ENCODE measurements around the gene BARHL2. TPM values are rescaled to one million over a fixed set of nuclear protein-coding genes. Genes with fewer than 3 reads are reported as not detected.

The BARHL2 gene
- total and polyA plus RNA-seq, 4 donors: not detected

DNA sequence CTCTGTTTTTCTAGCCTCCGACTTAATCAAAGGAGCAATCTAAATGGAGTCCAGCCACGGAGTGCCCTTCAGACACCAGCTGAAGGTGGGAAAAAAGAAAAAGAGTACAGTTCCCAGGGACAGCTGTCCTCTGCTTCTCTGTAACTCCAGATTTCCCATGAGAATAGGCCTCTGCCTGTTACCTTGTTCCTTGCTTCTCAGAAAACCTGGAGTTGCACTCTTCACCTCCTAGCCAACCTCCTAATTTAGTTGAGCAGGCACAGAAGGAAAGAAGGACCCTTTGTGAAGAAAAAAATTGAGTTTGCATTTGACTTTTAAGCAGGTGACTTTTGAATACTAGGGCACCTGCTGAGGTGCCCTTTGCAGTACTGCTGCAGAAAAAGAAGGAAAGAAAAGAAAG lies 8.3 kb downstream of the BARHL2 start:
- H3K36me3 ChIP-seq (ENCODE audit: control insufficient read depth in 4 of 4, insufficient read depth in 4 of 4, low read length in 4 of 4): no peaks in the 10 kb centered on the region
- H3K9me3 ChIP-seq (ENCODE audit: control insufficient read depth in 4 of 4, insufficient read depth in 3 of 4, low read length in 3 of 4): peaks cover 0 to 8% (median 0%) of the 10 kb centered on the region in 4 donors
- H3K4me1 ChIP-seq (ENCODE audit: control insufficient read depth in 5 of 5, insufficient read depth in 5 of 5, low read length in 5 of 5): peaks cover 0 to 15% (median 3%) of the 10 kb centered on the region in 5 donors
- DNase-seq (no peak), ATAC-seq (ENCODE audit: insufficient read depth, low FRiP score) (no peak)
- H3K27me3 ChIP-seq (ENCODE audit: control insufficient read depth in 3 of 3, insufficient read depth in 3 of 3, low read length in 2 of 3): peaks cover 19 to 91% (median 87%) of the 10 kb centered on the region in 3 donors
- H3K27ac ChIP-seq (ENCODE audit: low read depth in 1 of 2, low read length in 1 of 2): no peak overlapping the region
- TF ChIP-seq, protein P1, sequence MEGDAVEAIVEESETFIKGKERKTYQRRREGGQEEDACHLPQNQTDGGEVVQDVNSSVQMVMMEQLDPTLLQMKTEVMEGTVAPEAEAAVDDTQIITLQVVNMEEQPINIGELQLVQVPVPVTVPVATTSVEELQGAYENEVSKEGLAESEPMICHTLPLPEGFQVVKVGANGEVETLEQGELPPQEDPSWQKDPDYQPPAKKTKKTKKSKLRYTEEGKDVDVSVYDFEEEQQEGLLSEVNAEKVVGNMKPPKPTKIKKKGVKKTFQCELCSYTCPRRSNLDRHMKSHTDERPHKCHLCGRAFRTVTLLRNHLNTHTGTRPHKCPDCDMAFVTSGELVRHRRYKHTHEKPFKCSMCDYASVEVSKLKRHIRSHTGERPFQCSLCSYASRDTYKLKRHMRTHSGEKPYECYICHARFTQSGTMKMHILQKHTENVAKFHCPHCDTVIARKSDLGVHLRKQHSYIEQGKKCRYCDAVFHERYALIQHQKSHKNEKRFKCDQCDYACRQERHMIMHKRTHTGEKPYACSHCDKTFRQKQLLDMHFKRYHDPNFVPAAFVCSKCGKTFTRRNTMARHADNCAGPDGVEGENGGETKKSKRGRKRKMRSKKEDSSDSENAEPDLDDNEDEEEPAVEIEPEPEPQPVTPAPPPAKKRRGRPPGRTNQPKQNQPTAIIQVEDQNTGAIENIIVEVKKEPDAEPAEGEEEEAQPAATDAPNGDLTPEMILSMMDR (IDR thresholded peaks at IDR 0.05; ENCODE audit: control extremely low read depth, extremely low read depth): no peak
- no peak overlapping the region for H3K9ac ChIP-seq (ENCODE audit: insufficient read depth in 1 of 2, low read length in 2 of 2)
- no peak overlapping the region for H3K4me3 ChIP-seq
- WGBS, 2 donors: 9 to 10% methylated on average over 2 of the region's 2 CpGs

DNA sequence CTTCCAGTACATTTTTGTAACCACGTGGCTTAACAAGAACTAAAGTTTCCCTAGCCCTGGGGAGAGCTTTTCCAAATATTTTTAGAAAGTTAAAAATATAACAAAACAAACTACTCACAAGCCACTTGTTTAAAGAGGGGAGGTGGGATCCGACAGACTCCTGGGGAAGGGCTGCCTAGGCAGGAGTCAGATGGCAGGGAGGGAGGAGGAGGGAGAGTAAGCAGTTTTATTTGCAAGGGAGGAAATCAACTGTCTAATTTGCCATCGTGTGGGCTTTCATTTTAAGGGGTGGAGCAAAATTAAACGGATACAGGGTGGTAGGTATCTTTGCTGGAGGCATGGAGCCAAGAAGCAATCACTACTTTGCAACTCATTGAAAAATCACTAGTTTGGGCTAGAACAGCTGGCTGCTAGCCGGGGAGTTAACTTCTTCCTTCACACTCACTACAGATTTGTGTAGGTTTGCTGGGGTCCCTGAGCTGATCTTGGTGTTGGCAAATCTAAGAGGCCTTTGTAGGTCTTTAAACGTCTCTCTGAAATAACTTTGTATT lies 8.8 kb downstream of the BARHL2 start:
- no peak overlapping the region for H3K4me3 ChIP-seq
- H3K9ac ChIP-seq (ENCODE audit: insufficient read depth in 1 of 2, low read length in 2 of 2): no peak overlapping the region
- peaks cover 19 to 90% (median 87%) of the 10 kb centered on the region in 3 donors for H3K27me3 ChIP-seq (ENCODE audit: control insufficient read depth in 3 of 3, insufficient read depth in 3 of 3, low read length in 2 of 3)
- TF ChIP-seq, protein P1 (IDR thresholded peaks at IDR 0.05; ENCODE audit: control extremely low read depth, extremely low read depth): no peak
- no peaks in the 10 kb centered on the region for H3K36me3 ChIP-seq (ENCODE audit: control insufficient read depth in 4 of 4, insufficient read depth in 4 of 4, low read length in 4 of 4)
- 5% methylated on average over 6 of the region's 6 CpGs for WGBS, 2 donors
- ATAC-seq (ENCODE audit: insufficient read depth, low FRiP score): no peak
- no peak for DNase-seq
- peaks cover 0 to 12% (median 3%) of the 10 kb centered on the region in 5 donors for H3K4me1 ChIP-seq (ENCODE audit: control insufficient read depth in 5 of 5, insufficient read depth in 5 of 5, low read length in 5 of 5)
- no peak overlapping the region for H3K27ac ChIP-seq (ENCODE audit: low read depth in 1 of 2, low read length in 1 of 2)
- H3K9me3 ChIP-seq (ENCODE audit: control insufficient read depth in 4 of 4, insufficient read depth in 3 of 4, low read length in 3 of 4): peaks cover 0 to 6% (median 0%) of the 10 kb centered on the region in 4 donors

DNA sequence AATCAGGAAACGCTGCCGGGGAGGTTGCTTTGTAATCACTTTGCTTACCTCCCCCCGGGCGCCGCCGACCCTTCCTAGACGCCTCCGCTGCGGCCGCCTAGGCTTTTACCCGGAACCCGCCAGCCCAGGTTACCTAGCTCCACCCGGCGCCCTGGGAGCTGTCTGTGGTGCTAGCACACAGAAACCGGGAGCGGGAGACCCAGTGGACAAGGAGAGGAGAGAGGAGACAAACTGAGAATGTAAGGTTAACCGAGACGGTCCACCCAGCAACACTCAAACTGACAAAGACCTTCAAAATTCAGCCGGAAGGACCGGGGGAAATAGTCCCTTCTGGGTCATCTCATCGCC lies 9.8 kb downstream of the BARHL2 start:
- ATAC-seq (ENCODE audit: insufficient read depth, low FRiP score) (peak; percentile 68), DNase-seq (peak; percentile 57 to 71 (median 69))
- Histone ChIP-seq H3K36me3 (ENCODE audit: control insufficient read depth in 4 of 4, insufficient read depth in 4 of 4, low read length in 4 of 4) (no peaks in the 10 kb centered on the region), H3K4me3 (no peak overlapping the region), H3K27me3 (ENCODE audit: control insufficient read depth in 3 of 3, insufficient read depth in 3 of 3, low read length in 2 of 3) (peaks cover 22 to 84% (median 83%) of the 10 kb centered on the region in 3 donors), H3K27ac (ENCODE audit: low read depth in 1 of 2, low read length in 1 of 2) (no peak overlapping the region), H3K4me1 (ENCODE audit: control insufficient read depth in 5 of 5, insufficient read depth in 5 of 5, low read length in 5 of 5) (peaks cover 0 to 12% (median 3%) of the 10 kb centered on the region in 5 donors), H3K9ac (ENCODE audit: insufficient read depth in 1 of 2, low read length in 2 of 2) (no peak overlapping the region), H3K9me3 (ENCODE audit: control insufficient read depth in 4 of 4, insufficient read depth in 3 of 4, low read length in 3 of 4) (peaks cover 0 to 4% (median 0%) of the 10 kb centered on the region in 4 donors)
- TF ChIP-seq, protein P1 (IDR thresholded peaks at IDR 0.05; ENCODE audit: control extremely low read depth, extremely low read depth): no peak
- 1 to 2% methylated on average over 21 of the region's 21 CpGs for WGBS, 2 donors
